Spleen (tissue), 7 donors: Measurements from ENCODE around the gene DUSP5.

Experiments used
- POLR2A ChIP-seq, 3 donors: fragments of 450-650 bp; IDR thresholded peaks; one replicate each; pipeline ENCODE4 v1.5.1; 2017; ENCODE audit warnings: antibody characterized with exemption in 3 of 3, mild to moderate bottlenecking in 1 of 3
- TF ChIP-seq, protein P1 (sequence below), 11 experiments: fragments of 200-600 bp in 7 of 11; fragments of 450-650 bp in 4 of 11; sonication (generic) in 4 of 11; IDR thresholded peaks in 8 of 11; conservative IDR thresholded peaks in 3 of 11; 1 replicate in 7 of 11; 2 replicates in 4 of 11; pipeline versions ENCODE4 v1.4.0 to v1.8.0; 2016 to 2021; ENCODE audit warnings: antibody characterized with exemption in 11 of 11, inconsistent platforms in 4 of 11, mild to moderate bottlenecking in 1 of 11
- donor health status: DM: no; HTN: no; CAD: no; lungs with moderate emphysema.
- donor health status: DM: no; HTN: no; CAD: no.
- donor health status: DM: no; HTN: no; CAD: no.

DNA sequence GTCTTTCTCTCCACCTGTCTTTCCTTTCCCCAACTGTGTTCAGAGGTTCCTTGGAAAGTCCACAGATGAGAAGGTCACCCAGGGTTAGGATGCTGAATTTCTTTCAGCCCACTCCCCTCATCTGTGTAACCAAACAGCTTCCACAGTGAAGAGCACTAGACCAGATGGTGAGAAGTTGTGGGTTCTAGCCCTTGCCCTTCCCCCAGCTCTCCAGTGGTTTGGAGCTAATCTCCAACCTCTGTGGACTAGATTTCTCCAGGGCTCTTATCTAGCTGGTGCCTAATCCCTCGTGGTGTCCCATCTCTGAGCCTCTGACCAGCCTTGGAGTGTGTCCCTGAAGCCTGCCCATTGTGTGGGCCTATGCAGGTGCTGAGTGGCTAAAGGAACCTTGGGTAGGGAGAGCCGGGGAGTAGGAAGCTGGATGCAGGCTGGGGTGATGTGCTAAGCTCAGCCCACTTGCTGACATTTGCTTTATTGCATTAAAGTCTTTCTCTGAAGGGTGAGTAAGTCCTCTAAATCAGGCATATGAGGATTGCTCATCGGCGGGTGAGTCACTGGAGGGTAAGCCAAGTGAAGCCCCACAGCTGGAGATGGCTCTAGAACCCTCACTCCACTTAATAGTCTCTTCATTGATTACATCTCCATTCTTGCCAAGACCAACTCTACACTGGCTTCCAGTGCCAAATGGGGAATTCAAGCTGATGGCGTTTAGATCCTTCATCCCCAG, 14.9 kb downstream of the DUSP5 start:
- TF ChIP-seq, protein P1, sequence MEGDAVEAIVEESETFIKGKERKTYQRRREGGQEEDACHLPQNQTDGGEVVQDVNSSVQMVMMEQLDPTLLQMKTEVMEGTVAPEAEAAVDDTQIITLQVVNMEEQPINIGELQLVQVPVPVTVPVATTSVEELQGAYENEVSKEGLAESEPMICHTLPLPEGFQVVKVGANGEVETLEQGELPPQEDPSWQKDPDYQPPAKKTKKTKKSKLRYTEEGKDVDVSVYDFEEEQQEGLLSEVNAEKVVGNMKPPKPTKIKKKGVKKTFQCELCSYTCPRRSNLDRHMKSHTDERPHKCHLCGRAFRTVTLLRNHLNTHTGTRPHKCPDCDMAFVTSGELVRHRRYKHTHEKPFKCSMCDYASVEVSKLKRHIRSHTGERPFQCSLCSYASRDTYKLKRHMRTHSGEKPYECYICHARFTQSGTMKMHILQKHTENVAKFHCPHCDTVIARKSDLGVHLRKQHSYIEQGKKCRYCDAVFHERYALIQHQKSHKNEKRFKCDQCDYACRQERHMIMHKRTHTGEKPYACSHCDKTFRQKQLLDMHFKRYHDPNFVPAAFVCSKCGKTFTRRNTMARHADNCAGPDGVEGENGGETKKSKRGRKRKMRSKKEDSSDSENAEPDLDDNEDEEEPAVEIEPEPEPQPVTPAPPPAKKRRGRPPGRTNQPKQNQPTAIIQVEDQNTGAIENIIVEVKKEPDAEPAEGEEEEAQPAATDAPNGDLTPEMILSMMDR (IDR thresholded peaks at IDR 0.05 in 8 of 11, conservative IDR thresholded peaks at IDR 0.05 in 3 of 11) = no peak
- TF ChIP-seq POLR2A (IDR thresholded peaks at IDR 0.05) = no peak
